ENCODE results near the gene SRRM2.
"Not testable (repeated sequence)": the region's sequence is repeated elsewhere in the genome, so short reads cannot be mapped to it uniquely, and the experiment has no call there.

Gene SRRM2

GRCh38 chr16:2715064-2715463 lies 37.4 kb upstream of the SRRM2 start:
- DNase-seq (ENCODE audit: low spot score): no peak

DNA sequence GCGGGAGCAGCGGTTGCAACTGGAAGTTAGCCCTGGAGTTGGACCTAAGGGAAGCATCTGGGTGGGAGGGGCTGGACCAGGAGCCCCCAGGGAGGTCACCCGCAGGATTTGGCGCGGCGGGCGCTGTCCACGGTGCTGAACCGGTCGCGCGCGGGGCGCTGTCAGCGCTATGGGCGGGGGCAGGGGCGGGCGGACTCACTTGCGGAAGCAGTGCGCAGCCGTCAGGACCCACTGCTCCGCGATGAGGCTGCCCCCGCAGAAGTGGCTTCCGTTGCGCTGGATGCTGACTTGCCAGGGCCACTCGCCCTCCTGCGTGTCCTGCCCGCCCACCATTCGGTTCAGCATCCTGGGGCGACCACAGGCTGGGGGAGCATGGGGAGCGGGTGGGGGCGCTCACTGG lies 36.9 kb upstream of the SRRM2 start:
- no peak for DNase-seq (ENCODE audit: low spot score)

- DNase-seq (ENCODE audit: low spot score): no peak
Measured at GRCh38 chr16:2715966-2716885, 36.2 kb upstream of the SRRM2 start.

- DNase-seq (ENCODE audit: low spot score): no peak
Measured at GRCh38 chr16:2716948-2717347, 35.5 kb upstream of the SRRM2 start.

DNA sequence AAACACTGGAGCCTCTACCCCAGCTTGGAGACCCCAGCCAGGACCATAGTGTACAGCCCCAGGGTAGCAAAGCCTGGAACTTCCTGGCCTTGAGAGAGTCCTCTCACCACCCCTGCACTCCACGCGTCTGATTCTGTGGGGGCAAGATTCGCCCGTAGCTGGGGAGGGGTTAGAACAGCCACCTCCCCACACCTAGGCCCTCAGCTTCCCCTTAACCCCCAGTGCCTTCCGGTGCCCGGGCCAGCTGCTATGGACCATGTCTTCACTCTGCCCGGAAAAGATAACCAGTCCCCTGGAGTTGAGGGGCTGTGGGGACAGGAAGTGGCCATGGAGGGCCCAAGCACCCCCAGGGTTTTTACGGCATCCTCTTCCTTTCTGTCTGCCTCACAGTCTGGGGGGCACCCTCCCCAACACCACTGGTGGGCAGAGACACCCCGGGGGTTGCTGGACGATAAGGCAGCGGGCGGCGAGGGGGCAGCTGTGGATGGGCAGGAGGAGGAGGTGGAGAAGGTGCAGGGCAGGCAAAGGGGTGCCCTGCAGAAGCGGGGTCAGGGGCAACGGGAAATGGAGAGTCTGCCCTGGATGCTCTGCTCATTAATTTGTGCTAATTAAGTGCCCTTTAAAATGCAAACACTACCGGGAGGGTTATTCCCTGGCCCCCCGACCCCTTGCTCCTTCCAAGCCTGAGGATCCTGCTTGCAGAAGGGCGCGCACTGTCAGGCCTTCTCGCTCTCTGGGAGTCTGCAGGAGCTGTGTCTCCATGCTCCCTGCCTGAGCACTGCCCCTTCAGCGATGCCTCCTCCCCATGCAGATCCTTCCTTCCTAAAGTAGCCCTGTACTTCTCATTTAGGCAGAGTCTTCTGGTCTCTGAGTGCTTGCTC lies 34.8 kb upstream of the SRRM2 start:
- no peak for DNase-seq (ENCODE audit: low spot score)

DNA sequence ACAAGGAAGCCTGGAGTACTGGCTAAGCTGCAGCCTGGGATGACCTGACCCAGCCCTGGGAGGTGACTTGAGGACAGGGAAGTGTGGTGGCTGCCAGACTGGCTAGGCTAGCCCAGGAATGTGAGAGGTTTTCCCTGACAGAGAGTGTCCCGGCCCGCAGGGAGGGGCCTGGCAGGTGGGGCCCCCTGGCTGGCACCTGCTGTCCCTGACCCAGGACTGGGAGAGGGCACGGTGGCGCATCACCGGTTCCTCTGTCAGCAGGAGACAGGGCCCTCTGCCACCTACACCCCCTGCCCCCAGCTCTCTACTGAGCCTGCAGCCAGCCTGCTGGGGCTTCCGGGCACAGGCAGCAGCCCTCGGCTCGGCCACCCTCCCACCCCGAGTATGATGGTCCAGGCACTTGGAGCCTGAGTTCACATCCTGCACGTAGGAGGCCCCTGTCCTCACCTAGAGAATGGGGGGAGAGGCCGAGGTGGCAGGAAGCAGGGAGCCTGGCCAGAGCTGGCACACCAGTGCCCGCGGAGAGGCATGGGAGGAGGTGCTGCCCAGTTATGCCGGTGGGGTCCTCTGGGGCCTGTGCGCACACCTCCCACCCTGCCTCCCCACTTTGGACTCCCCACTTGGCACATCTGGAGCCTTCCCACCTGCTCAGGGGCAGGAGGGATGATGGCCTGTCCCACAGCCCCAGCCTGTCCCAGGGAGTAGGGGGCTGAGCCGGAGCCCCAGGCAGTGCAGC lies 32.9 kb upstream of the SRRM2 start:
- DNase-seq (ENCODE audit: low spot score): no peak

- DNase-seq (ENCODE audit: low spot score): no peak
Measured at GRCh38 chr16:2720064-2720457, 32.4 kb upstream of the SRRM2 start, which contains the start of gene PRSS27. Gene PRSS27, minus strand, starts transcription at chr16:2720224. Its CDS starts 64 bp downstream, at chr16:2720160.

DNA sequence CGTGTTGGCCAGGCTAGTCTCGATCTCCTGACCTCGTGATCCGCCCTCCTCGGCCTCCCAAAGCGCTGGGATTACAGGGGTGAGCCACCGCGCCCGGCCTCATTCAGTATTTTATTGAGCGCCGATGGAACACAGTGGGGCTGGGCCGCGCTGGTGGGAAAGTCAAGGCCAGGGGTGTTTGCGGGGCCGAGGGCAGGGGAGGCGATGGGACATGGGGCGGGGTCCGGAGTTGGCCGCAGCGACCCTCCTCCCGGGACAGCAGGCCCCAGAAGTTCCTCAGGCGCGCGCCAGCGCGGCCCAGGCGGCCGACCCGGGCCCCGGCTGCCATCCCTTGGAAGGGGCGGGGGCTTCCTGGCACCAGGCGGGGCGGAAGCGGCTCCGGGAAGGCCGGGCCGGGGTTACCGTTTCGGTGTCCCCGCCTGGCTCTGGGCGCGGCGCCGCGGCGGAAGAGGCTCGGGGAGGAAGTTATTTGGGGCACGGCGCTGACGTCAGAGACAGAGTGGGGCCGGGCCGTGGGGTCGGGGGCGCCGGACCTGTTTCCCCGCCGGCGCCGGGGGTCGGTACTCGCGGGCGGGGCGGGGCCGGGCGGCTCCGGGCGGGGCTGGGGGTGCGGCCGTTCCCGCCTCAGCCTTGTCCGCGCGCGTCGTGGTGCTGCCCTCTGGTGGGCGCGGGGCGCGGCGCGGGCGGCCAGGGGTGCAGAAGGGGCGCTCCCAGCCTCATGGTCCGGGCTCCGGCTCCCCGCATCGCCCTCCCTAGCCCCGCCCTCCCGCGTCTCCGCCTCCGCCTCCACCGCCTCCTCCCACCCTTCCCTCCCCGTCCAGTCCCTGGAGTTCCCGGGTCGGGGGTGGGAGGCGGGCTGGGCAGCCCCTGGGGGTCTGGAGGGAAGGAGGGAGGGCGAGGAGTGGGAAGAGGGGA lies 31.5 kb upstream of the SRRM2 start:
- DNase-seq (ENCODE audit: low spot score): peak; percentile 68

- DNase-seq (ENCODE audit: low spot score): not testable (repeated sequence)
Measured at GRCh38 chr16:2721634-2722173, 30.7 kb upstream of the SRRM2 start.

GRCh38 chr16:2724088-2724676 lies 28.3 kb upstream of the SRRM2 start:
- DNase-seq (ENCODE audit: low spot score): no peak

- DNase-seq (ENCODE audit: low spot score): no peak
Measured at GRCh38 chr16:2724816-2725348, 27.6 kb upstream of the SRRM2 start.

DNA sequence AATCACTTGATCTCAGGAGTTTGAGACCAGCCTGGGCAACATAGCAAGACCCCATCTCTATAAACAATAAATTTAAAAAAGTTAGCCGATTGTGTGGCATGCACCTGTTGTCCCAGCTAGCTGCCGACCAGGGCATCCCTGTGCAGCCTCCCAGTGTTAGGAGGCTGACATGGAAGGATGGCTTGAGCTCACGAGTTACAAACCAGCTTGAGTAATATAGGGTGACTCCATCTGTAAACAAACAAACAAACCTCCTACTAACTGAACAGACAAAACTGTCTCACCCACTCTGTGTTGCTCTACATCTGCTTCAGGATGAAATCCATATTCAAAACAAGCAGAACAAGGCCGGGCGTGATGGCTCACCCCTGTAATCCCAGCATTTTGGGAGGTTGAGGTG lies 25.5 kb upstream of the SRRM2 start:
- DNase-seq (ENCODE audit: low spot score): no peak

DNA sequence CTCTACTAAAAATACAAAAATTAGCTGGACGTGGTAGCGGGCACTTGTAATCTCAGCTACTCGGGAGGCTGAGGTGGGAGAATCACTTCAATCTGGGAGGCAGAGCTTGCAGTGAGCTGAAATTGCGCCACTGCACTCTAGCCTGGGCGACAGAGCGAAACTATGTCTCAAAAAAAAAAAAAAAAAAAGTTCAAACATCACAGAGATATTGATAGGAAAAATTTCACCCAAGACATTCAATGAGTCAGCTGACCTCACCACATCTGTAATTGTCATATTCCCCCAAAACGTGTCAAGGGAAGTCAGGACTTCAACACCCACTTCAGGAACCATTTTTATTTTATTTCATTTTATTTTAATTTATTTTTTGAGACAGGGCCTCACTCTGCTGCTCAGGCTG lies 24.4 kb upstream of the SRRM2 start:
- DNase-seq (ENCODE audit: low spot score): no peak

GRCh38 chr16:2734844-2735515 lies 17.5 kb upstream of the SRRM2 start:
- DNase-seq (ENCODE audit: low spot score): no peak

GRCh38 chr16:2736476-2737237 lies 15.8 kb upstream of the SRRM2 start:
- no peak for DNase-seq (ENCODE audit: low spot score)

GRCh38 chr16:2737238-2737605 lies 15.2 kb upstream of the SRRM2 start:
- DNase-seq (ENCODE audit: low spot score): no peak

GRCh38 chr16:2737895-2738418 lies 14.5 kb upstream of the SRRM2 start:
- DNase-seq (ENCODE audit: low spot score): no peak

- no peak for DNase-seq (ENCODE audit: low spot score)
Measured at GRCh38 chr16:2738615-2739014, 13.8 kb upstream of the SRRM2 start.

Measured in hematopoietic multipotent progenitor cell treated with erythropoietin and hydrocortisone succinate and interleukin-3 and kit ligand, for 17 days (in vitro differentiated cells).